HG03460 (cell line): ENCODE data around the gene RALY.

Experiments
- ATAC-seq: cut with Tn5 transposase; IDR thresholded peaks from one replicate; pipeline ENCODE4 v1.9.1; 2021; ENCODE audit not compliant: unreplicated experiment

Gene RALY

DNA sequence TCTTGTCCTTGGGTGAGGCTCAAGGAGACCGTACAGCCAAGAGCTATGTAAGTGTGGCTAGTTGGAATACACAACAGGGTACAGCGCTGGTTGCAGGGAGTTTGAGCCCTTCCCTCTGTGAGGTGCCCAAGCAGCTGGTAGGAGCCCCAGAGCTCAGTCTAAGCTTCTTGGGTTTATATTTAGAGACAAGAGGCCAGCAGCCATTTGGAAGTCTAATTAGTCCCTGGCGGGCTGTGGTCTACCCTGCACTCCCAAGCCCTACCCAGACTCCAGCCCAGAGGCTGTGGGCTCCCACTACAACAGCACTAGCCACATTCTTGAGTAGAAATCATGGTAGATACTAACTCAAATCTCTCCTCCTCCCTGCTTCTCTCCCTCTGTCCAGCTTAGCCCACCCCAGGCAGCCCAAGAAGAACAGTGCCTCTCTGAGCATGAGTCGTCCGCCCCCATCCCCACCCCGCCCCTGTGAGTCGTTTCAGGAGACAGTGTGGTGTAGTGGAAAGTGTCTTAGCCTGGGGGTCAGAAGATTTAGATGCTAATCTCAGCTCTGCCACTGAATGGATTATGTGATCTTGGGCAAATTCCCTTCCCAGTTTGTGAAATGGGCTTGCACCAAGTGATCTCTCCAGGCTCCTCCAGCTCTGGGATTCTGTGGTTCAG lies 80.5 kb downstream of the RALY start:
- no peak for ATAC-seq

GRCh38 chr20:34075647-34076046 lies 81.9 kb downstream of the RALY start:
- ATAC-seq = no peak

GRCh38 chr20:34076952-34077351 lies 83.2 kb downstream of the RALY start:
- no peak for ATAC-seq

DNA sequence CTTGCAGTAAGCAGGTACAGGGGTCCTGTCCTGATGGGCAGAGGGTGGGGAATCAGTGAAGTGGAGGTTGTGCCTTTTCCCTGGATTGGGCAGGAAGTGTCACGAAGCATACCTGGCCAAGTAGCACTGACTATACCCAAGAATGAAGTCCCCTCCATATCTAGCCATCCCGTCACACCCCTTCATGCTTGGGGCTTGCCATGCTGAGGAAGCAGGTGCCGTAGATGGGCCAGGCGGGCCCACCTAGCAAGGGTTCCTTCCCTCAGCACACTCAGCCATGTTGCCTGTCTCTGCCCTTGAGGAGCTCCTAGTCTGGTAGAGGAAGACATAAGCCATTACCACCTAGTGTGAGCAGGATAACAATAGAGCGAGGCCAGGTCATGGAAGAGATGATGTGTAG lies 84.8 kb downstream of the RALY start:
- ATAC-seq = no peak

GRCh38 chr20:34079818-34080217 lies 86.1 kb downstream of the RALY start:
- no peak for ATAC-seq

DNA sequence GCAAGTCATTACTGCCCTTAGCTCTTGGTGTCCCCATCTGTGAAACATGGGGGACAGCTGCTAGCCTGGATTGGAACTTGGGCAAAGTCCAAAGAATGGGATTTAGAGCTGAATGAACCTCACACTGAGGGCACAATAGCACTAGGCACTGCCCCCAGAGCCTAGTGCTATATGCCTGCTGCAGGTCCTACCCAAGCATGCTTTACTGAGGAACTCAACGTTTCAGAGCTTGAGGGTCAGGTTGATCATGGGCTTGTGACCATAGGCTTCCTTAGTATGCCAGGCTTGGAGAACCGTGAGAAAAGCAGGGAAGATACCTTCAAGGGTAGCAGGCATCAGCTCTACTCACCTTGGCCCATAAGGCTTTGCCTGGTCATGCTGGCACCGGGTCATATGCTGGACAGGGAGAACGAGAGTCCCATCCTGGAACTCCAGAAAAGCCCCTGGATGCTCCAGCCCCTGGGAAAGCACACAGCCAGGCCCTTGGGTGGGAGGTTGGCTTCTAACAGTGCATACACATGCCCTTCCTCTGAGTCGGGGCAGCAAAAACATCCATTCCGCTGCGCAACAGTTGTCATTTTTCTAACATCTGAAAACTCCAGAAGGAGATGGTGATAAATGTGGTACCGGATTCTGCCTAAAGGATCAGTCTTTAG lies 88.6 kb downstream of the RALY start:
- no peak for ATAC-seq

- ATAC-seq = no peak
Measured at GRCh38 chr20:34083137-34083536, 89.4 kb downstream of the RALY start.

- no peak for ATAC-seq
Measured at GRCh38 chr20:34083781-34084180, 90.1 kb downstream of the RALY start.

GRCh38 chr20:34084227-34084923 lies 90.7 kb downstream of the RALY start:
- no peak for ATAC-seq

GRCh38 chr20:34085544-34086040 lies 91.9 kb downstream of the RALY start:
- ATAC-seq = no peak

DNA sequence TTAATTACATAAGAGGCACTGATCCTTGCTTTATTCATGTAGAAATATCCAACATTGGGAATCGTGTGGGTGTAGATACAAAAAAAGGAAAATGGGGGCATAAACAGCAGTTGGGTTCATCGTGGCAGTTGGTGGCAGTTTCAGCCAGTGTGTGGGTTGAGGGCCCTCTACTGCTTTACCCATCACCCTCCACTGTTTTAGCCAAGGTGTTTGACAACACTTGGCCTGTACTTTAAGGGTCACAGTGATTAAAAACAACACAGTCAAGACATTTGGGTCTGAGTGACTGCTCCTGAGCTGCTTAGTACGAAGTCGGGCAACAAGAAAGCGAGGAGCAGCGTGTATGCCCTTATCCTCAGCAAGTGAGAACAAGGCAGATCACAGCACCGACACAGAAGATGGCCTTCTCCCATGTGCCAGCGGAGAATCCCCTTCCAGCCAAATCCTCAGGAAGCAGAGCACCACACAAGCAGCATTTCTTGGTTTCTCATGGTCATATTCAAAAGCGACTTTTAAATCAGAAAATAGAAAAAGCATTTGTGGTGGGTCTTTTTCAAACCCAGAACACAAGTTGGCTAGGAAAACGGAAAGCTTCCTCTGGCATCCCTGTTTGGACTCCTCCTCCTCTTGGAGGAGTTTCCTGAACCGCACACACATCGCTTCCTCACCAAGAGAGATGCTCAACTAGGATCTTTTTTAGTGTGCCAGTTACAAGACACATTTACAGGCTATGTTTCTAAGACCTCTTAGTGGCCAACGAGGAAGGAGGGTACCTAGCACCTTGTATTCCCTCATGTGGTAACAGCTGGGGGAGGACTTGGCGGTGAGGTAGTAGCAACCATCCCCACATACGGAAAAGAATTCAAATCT lies 94.8 kb downstream of the RALY start:
- ATAC-seq = no peak

DNA sequence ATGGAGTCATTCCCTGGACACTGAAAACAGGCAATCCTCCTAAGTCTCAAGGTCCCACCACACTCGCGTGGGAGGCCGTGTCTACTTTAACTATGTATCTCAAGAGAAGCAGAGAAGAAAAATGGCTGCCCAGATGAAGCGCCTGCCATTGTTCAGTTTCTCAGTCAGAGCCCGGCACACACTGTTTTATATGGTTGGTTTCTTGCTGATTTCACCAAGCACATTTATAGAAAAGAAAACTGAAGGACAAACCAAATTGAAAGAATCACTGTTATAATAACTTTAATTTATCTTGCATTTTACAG lies 95.4 kb downstream of the RALY start:
- no peak for ATAC-seq

DNA sequence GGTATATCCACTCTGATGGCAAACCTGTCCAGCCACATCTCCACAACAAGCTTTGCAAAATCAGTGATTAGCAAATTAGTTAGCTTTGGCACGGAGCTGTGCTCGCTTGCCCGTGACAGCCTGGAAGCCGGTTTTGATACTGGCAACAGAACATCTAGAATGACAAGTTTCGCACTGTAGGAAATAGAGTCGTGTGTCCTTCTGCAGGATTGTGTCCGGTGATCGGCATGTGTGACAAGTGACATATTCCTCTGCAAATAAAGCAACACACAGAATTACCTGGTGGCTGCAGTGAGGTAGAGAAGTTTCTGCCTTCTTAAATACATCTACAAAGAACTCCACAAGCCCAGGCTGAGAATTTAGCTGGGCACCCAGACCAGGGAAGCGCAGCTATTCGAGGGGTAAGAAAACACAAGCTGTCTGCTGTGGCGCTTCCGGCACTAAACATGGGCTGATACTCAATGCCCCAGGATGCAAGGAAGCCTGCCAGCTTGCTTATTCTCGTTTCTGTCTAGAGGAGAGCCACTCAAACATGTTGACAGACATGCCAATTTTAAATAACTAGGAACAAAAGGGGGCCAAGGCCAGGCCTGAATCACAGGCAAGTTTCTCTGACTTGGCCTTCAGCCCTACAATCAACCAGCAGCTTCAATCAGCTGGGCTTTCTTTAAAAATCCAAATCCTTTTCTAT lies 96.1 kb downstream of the RALY start:
- no peak for ATAC-seq

DNA sequence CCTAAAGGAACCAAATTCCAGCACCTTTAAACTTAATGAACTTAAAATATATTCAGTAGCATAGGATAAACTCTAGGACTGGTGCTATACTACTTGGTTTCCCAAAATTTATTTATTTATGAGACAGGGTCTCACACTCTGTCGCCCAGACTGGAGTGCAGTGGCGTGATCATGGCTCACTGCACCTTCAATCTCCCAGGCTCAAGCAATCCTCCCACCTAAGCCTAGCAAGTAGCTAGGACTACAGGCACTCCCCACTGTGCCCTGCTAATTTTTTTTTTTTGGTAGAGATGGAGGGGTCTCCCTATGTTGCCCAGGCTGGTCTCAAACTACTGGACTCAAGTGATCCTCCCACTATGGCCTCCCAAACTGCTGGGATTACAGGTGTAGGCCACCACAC lies 96.9 kb downstream of the RALY start:
- no peak for ATAC-seq

DNA sequence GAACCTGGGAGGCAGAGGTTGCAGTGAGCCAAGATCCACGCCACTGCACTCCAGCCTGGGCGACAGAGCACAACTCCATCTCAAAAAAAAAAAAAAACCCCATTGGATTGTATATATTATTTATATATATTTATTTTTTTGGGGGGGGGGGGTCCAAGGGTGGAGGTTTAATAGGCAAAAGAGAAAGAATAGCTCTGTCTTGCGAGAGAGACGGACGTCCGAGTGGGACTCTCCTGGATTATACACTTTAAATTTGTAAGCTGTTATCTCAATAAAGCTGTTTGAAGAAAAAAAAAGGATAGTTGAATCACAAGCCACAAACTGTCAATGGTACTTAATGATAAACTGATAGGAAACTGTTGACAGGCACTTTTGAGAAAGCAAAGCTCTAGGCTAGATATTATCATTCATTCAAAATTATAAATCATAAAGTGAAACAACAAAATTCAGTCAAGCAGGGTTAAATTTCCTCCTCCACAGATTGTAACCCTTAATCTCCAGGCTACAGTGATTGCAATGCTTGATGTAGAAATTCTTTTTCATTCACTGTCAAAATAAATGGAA lies 98.0 kb downstream of the RALY start:
- no peak for ATAC-seq

DNA sequence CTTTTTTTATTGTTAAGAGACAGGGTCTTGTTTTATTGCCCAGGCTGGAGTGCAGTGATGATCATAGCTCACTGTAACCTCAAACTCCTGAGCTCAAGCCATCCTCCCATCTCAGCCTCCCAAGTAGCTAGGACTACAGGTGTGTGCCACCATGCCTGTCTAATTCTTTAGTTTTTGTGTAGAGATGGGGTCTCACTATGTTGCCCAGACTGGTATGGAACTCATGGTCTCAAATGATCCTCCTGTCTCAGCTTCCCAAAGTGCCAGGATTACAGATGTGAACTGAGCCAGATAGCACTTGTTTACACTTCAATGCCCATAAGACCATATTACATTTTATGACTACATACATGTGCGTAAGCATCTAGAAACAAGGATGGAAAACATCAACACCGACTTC lies 100.2 kb downstream of the RALY start:
- no peak for ATAC-seq

DNA sequence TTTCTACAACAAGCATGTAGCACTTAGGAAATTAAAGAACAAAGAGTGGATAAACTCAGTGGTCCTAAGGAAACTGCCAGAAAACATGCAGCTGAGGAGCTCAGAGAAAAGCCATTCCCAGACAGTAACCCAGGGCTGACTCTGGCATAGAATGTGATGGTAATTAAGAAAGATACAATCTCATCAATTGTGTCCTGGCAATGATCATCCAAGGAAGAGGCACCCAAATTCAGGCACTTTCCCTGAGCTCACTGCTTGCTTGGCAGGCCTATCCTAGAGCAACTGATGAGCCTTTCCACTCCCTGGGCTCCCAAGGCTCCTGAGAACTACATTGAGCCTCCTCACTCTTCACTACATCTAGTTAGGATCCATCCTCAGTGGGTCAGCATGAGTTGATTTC lies 102.1 kb downstream of the RALY start:
- no peak for ATAC-seq

- ATAC-seq = no peak
Measured at GRCh38 chr20:34096699-34097444, 103.2 kb downstream of the RALY start.

GRCh38 chr20:34098570-34098969 lies 104.9 kb downstream of the RALY start:
- no peak for ATAC-seq

GRCh38 chr20:34099675-34100074 lies 106.0 kb downstream of the RALY start:
- ATAC-seq = no peak
